ENCODE data around the gene NR4A1. TPM values are rescaled to one million over a fixed set of nuclear protein-coding genes. Genes with fewer than 3 reads are reported as not detected.

NR4A1 gene
- total and polyA plus RNA-seq, 2 of the 13 experiments (the other 11 are each of a cell fraction or from before 2014, with no cell fraction given) = 5.7 to 15.2 TPM

DNA sequence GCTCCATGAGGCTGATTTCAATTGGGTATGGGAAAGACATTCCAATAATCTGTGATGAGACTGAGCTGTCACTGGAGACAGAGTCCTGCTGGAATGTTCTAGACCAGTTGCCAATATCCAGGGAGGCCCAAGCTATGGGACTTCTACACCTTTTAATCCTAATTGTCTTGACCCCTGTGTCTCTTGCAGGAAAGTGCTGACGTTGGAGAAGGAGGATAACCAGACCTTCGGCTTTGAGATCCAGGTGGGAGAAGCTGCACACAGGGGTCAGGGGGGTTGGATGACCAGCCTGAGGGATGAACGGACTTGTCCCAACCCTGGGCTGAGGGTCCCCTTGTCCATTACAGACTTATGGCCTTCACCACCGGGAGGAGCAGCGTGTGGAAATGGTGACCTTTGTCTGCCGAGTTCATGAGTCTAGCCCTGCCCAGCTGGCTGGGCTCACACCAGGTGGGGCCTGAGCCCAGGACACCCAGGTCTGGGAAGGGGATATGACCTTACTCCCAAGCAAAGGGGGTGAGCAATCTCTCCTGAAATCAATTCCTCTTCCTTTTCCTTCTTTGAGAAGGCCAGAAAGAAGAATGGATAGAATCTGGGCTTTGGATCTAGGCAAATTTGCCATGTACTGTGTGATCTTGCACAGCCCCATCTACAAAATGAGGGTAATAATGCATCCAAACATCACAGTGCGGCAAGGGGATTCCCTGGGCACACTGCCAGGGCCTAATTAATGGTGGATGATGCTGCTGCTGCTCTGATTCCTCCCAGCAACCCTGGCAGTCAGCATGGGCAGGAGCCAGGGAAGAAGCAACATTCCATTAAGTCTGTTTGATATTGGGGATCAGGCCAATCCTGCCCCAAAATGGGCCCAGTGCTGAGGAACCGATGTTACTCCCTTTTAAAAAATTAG lies 40.3 kb upstream of the NR4A1 start (continued):
- TF ChIP-seq ARNT2 (CRISPR knock-in tag; IDR thresholded peaks at IDR 0.05; ENCODE audit: low read depth) (no peak), NR2F2 (IDR thresholded peaks at IDR 0.05; ENCODE audit: borderline replicate concordance, low read depth) (no peak; the same call in 1 of the 2 replicates), SATB2 (CRISPR knock-in tag; IDR thresholded peaks at IDR 0.05) (no peak), HIVEP1 (CRISPR knock-in tag; IDR thresholded peaks at IDR 0.05) (peak; percentile 60; the same call in 1 of the 2 replicates), RELA (CRISPR knock-in tag; IDR thresholded peaks at IDR 0.05) (no peak), ZSCAN20 (CRISPR knock-in tag; IDR thresholded peaks at IDR 0.05; ENCODE audit: borderline replicate concordance) (no peak), SP4 (CRISPR knock-in tag; IDR thresholded peaks at IDR 0.05) (no peak), HOXA5 (CRISPR knock-in tag; IDR thresholded peaks at IDR 0.05) (no peak), ZNF326 (CRISPR knock-in tag; IDR thresholded peaks at IDR 0.05; ENCODE audit: borderline replicate concordance) (no peak)
- TF ChIP-seq, protein P1, sequence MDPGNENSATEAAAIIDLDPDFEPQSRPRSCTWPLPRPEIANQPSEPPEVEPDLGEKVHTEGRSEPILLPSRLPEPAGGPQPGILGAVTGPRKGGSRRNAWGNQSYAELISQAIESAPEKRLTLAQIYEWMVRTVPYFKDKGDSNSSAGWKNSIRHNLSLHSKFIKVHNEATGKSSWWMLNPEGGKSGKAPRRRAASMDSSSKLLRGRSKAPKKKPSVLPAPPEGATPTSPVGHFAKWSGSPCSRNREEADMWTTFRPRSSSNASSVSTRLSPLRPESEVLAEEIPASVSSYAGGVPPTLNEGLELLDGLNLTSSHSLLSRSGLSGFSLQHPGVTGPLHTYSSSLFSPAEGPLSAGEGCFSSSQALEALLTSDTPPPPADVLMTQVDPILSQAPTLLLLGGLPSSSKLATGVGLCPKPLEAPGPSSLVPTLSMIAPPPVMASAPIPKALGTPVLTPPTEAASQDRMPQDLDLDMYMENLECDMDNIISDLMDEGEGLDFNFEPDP (CRISPR knock-in tag; conservative IDR thresholded peaks at IDR 0.05) = no peak
- TF ChIP-seq, protein P2, sequence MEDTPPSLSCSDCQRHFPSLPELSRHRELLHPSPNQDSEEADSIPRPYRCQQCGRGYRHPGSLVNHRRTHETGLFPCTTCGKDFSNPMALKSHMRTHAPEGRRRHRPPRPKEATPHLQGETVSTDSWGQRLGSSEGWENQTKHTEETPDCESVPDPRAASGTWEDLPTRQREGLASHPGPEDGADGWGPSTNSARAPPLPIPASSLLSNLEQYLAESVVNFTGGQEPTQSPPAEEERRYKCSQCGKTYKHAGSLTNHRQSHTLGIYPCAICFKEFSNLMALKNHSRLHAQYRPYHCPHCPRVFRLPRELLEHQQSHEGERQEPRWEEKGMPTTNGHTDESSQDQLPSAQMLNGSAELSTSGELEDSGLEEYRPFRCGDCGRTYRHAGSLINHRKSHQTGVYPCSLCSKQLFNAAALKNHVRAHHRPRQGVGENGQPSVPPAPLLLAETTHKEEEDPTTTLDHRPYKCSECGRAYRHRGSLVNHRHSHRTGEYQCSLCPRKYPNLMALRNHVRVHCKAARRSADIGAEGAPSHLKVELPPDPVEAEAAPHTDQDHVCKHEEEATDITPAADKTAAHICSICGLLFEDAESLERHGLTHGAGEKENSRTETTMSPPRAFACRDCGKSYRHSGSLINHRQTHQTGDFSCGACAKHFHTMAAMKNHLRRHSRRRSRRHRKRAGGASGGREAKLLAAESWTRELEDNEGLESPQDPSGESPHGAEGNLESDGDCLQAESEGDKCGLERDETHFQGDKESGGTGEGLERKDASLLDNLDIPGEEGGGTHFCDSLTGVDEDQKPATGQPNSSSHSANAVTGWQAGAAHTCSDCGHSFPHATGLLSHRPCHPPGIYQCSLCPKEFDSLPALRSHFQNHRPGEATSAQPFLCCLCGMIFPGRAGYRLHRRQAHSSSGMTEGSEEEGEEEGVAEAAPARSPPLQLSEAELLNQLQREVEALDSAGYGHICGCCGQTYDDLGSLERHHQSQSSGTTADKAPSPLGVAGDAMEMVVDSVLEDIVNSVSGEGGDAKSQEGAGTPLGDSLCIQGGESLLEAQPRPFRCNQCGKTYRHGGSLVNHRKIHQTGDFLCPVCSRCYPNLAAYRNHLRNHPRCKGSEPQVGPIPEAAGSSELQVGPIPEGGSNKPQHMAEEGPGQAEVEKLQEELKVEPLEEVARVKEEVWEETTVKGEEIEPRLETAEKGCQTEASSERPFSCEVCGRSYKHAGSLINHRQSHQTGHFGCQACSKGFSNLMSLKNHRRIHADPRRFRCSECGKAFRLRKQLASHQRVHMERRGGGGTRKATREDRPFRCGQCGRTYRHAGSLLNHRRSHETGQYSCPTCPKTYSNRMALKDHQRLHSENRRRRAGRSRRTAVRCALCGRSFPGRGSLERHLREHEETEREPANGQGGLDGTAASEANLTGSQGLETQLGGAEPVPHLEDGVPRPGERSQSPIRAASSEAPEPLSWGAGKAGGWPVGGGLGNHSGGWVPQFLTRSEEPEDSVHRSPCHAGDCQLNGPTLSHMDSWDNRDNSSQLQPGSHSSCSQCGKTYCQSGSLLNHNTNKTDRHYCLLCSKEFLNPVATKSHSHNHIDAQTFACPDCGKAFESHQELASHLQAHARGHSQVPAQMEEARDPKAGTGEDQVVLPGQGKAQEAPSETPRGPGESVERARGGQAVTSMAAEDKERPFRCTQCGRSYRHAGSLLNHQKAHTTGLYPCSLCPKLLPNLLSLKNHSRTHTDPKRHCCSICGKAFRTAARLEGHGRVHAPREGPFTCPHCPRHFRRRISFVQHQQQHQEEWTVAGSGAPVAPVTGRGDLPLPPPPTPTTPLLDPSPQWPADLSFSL (CRISPR knock-in tag; IDR thresholded peaks at IDR 0.05) = no peak
- TF ChIP-seq, protein P3, sequence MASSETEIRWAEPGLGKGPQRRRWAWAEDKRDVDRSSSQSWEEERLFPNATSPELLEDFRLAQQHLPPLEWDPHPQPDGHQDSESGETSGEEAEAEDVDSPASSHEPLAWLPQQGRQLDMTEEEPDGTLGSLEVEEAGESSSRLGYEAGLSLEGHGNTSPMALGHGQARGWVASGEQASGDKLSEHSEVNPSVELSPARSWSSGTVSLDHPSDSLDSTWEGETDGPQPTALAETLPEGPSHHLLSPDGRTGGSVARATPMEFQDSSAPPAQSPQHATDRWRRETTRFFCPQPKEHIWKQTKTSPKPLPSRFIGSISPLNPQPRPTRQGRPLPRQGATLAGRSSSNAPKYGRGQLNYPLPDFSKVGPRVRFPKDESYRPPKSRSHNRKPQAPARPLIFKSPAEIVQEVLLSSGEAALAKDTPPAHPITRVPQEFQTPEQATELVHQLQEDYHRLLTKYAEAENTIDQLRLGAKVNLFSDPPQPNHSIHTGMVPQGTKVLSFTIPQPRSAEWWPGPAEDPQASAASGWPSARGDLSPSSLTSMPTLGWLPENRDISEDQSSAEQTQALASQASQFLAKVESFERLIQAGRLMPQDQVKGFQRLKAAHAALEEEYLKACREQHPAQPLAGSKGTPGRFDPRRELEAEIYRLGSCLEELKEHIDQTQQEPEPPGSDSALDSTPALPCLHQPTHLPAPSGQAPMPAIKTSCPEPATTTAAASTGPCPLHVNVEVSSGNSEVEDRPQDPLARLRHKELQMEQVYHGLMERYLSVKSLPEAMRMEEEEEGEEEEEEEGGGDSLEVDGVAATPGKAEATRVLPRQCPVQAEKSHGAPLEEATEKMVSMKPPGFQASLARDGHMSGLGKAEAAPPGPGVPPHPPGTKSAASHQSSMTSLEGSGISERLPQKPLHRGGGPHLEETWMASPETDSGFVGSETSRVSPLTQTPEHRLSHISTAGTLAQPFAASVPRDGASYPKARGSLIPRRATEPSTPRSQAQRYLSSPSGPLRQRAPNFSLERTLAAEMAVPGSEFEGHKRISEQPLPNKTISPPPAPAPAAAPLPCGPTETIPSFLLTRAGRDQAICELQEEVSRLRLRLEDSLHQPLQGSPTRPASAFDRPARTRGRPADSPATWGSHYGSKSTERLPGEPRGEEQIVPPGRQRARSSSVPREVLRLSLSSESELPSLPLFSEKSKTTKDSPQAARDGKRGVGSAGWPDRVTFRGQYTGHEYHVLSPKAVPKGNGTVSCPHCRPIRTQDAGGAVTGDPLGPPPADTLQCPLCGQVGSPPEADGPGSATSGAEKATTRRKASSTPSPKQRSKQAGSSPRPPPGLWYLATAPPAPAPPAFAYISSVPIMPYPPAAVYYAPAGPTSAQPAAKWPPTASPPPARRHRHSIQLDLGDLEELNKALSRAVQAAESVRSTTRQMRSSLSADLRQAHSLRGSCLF (CRISPR knock-in tag; IDR thresholded peaks at IDR 0.05; ENCODE audit: borderline replicate concordance) = no peak
- TF ChIP-seq, protein P4, sequence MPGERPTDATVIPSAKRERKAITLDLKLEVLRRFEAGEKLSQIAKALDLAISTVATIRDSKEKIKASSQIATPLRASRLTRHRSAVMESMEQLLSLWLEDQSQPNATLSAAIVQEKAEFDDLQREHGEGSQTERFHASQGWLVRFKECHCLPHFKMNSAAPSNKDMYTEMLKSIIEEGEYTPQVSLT (CRISPR knock-in tag; IDR thresholded peaks at IDR 0.05; ENCODE audit: borderline replicate concordance, low read depth) = no peak

All from HepG2 (cell line).